ENCODE data around the gene ZFAND2B.
"Not testable (repeated sequence)": the region's sequence is repeated elsewhere in the genome, so short reads cannot be mapped to it uniquely, and the experiment has no call there.

The ZFAND2B gene

GRCh38 chr2:219251656-219252055, 45.1 kb downstream of the ZFAND2B start:
- DNase-seq, result peak; percentile 72

GRCh38 chr2:219252084-219252483, 45.5 kb downstream of the ZFAND2B start:
- no peak for DNase-seq

GRCh38 chr2:219252570-219252899, 46.0 kb downstream of the ZFAND2B start:
- no peak for DNase-seq

GRCh38 chr2:219252900-219253752, 46.5 kb downstream of the ZFAND2B start, which contains the start of gene TUBA4B:
TSS of gene TUBA4B (plus strand) at chr2:219253243. CDS start at chr2:219253408, 165 bp downstream.
- peak; percentile 7 for DNase-seq

GRCh38 chr2:219253753-219254589, 47.4 kb downstream of the ZFAND2B start, which contains the start of gene TUBA4A:
TSS of gene TUBA4A (minus strand) at chr2:219253918. CDS start at chr2:219253858, 60 bp downstream.
- DNase-seq, result peak; percentile 59

GRCh38 chr2:219254590-219255201, 48.1 kb downstream of the ZFAND2B start:
- DNase-seq, result no peak

GRCh38 chr2:219258942-219259341, 52.4 kb downstream of the ZFAND2B start:
- DNase-seq, result not testable (repeated sequence)

Data from fibroblast of skin of back (primary cell).